ENCODE data around the gene FBXL13. TPM values are rescaled to one million over a fixed set of nuclear protein-coding genes. Genes with fewer than 3 reads are reported as not detected.

FBXL13 gene
- total RNA-seq, 1 donor from 2014 or later = 3.7 TPM

DNA sequence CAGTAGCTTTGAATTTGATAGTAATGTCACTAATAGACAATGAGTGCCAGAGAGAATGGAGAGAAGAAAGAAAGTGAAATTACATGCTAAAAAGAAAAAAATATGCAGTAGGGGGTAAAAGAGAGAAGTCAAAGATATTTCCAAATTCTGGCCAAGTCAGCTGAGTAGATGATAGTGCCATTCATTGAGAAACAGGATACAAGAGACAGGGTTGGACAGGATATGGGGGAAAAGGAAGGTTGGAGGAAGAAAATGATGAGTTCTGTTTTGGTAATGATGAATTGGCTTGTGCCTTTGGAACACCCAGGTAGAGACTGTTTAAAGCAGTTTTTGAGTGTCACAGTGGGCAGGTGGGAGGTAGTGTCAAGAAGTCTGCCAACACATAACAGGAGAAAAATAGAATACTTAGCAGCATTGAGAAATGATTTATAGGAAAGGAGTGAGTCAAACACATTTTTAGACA lies 83.5 kb downstream of the FBXL13 start:
- Histone ChIP-seq H3K27ac (ENCODE audit: low read depth, low read length) (no peak overlapping the region), H3K4me1 (ENCODE audit: control insufficient read depth in 3 of 3, insufficient read depth in 3 of 3, low read length in 3 of 3) (peaks cover 0 to 4% (median 0%) of the 10 kb centered on the region in 3 donors), H3K9me3 (ENCODE audit: control insufficient read depth in 3 of 3, low read length in 3 of 3) (no peaks in the 10 kb centered on the region), H3K4me3 (ENCODE audit: low read length in 3 of 3) (no peak overlapping the region), H3K27me3 (ENCODE audit: control insufficient read depth in 3 of 3, insufficient read depth in 3 of 3, low read length in 3 of 3) (no peaks in the 10 kb centered on the region), H3K36me3 (ENCODE audit: control insufficient read depth in 3 of 3, insufficient read depth in 3 of 3, low read length in 3 of 3) (no peaks in the 10 kb centered on the region), H3K9ac (ENCODE audit: low read depth in 1 of 3, low read length in 3 of 3) (no peak overlapping the region)

DNA sequence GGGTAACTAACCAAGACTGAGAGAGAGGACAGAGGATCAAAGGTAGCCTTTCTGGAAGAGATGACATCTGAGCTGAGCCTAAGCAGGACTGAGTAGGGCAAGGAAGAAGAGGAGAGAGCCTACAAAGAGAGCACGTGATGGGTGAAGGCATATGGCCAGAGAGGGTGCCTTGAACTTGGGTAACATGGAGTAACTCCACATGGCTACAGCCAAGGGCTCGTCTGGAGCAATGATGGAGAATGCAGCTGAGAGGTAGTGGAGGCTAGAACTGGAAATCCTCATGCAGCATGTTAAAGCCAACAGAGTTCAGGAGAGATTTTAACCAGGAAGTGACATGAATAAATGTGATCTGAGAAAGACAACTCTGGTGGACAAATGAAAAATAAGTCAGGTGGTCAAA lies 84.0 kb downstream of the FBXL13 start:
- H3K9me3 ChIP-seq (ENCODE audit: control insufficient read depth in 3 of 3, low read length in 3 of 3) = no peaks in the 10 kb centered on the region
- H3K9ac ChIP-seq (ENCODE audit: low read depth in 1 of 3, low read length in 3 of 3) = no peak overlapping the region
- H3K4me1 ChIP-seq (ENCODE audit: control insufficient read depth in 3 of 3, insufficient read depth in 3 of 3, low read length in 3 of 3) = peaks cover 0 to 4% (median 0%) of the 10 kb centered on the region in 3 donors
- no peak overlapping the region for H3K4me3 ChIP-seq (ENCODE audit: low read length in 3 of 3)
- H3K27ac ChIP-seq (ENCODE audit: low read depth, low read length) = no peak overlapping the region
- no peaks in the 10 kb centered on the region for H3K36me3 ChIP-seq (ENCODE audit: control insufficient read depth in 3 of 3, insufficient read depth in 3 of 3, low read length in 3 of 3)
- H3K27me3 ChIP-seq (ENCODE audit: control insufficient read depth in 3 of 3, insufficient read depth in 3 of 3, low read length in 3 of 3) = no peaks in the 10 kb centered on the region

DNA sequence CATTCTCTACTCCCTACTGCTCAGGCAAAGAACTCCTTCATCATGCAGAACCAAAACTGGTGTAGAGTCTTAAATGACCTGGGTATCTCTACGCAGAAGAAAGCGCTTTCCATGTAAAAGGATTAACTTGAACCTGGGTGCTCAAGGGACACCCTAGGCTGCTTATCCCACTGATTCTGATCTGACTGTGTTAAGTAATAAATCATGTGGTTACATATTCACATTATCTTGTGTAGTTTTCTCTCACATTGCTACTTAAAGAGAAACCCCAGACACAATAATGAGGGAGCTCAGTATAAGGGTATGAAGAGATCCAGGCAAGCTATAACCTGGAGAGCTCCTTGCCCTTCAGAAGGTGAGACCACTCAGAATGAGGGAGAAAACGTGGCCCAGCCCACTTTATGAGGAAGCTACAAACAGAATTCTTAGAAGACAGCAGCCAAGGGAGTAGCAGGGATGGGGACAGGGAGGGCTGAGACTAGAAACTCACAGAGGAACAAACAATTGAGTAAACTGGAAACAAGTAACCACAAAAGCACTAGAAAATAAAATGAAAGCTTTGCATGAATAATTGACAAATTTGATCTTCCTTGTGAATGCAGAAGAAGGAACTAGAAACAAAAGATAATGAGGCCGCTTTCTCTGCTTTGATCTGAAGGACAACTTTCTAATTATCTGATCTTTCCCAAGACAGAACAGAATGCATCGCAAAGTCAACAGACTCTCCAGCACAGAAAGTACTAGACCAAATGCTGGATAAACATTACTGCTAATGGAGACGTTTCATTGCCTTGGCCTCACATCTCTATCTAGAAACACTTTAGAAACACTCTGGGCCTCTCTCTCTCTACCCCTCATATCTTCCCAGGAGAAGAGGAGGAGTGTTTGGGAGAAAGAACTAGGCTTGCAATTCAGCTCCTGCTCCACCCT lies 85.7 kb downstream of the FBXL13 start:
- Histone ChIP-seq H3K4me1 (ENCODE audit: control insufficient read depth in 3 of 3, insufficient read depth in 3 of 3, low read length in 3 of 3) (peaks cover 0 to 4% (median 0%) of the 10 kb centered on the region in 3 donors), H3K27me3 (ENCODE audit: control insufficient read depth in 3 of 3, insufficient read depth in 3 of 3, low read length in 3 of 3) (no peaks in the 10 kb centered on the region), H3K27ac (ENCODE audit: low read depth, low read length) (no peak overlapping the region), H3K36me3 (ENCODE audit: control insufficient read depth in 3 of 3, insufficient read depth in 3 of 3, low read length in 3 of 3) (no peaks in the 10 kb centered on the region), H3K9me3 (ENCODE audit: control insufficient read depth in 3 of 3, low read length in 3 of 3) (no peaks in the 10 kb centered on the region), H3K9ac (ENCODE audit: low read depth in 1 of 3, low read length in 3 of 3) (no peak overlapping the region), H3K4me3 (ENCODE audit: low read length in 3 of 3) (no peak overlapping the region)

DNA sequence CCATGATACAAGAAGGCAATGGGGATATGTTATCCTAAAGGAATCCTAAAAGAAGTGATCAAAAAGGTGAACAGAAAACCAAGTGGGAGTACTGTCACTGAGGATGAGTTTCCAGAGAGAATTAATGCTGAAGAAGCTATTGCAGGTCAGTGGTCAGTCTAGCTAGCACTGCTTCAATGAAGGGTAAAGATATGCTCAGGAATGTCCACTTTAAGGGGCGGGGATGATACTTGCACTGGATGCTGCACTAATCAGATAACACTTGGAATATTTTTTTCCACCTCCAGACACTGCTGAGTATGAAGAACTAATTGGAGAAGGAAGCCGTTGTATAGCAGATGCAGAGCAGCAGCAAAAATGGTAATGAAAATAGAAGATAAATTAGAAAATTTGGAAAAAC lies 86.5 kb downstream of the FBXL13 start:
- no peak overlapping the region for H3K9ac ChIP-seq (ENCODE audit: low read depth in 1 of 3, low read length in 3 of 3)
- no peaks in the 10 kb centered on the region for H3K36me3 ChIP-seq (ENCODE audit: control insufficient read depth in 3 of 3, insufficient read depth in 3 of 3, low read length in 3 of 3)
- peaks cover 0 to 4% (median 0%) of the 10 kb centered on the region in 3 donors for H3K4me1 ChIP-seq (ENCODE audit: control insufficient read depth in 3 of 3, insufficient read depth in 3 of 3, low read length in 3 of 3)
- H3K27me3 ChIP-seq (ENCODE audit: control insufficient read depth in 3 of 3, insufficient read depth in 3 of 3, low read length in 3 of 3) = no peaks in the 10 kb centered on the region
- no peak overlapping the region for H3K27ac ChIP-seq (ENCODE audit: low read depth, low read length)
- H3K9me3 ChIP-seq (ENCODE audit: control insufficient read depth in 3 of 3, low read length in 3 of 3) = no peaks in the 10 kb centered on the region
- H3K4me3 ChIP-seq (ENCODE audit: low read length in 3 of 3) = no peak overlapping the region

DNA sequence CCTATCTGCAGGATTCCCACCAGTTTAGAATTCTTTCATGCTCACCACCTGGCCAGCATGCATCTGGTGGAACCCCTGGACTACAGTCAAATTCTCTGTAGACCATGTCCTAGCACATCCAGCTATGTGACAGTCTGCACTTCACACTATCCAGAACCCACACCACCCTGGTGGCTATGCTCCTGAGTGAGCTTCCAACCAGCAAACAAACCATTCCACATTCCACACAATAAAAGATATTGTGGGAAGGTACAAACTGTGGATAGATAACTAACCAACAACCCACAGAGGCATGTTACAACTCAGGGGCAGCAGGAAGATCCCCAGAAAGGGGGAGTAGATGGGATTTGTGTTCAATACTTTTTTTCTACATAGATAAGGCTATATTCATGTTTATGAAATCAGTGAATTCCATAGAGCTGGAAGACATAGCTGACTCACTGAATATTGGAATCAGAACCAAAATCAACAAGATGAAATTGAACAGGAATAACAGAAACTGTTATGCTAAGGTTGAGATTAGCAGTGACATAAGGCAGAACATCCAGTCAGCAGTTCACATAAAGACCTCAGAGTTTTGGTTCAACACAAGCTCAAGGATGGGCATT lies 89.3 kb downstream of the FBXL13 start:
- no peaks in the 10 kb centered on the region for H3K27me3 ChIP-seq (ENCODE audit: control insufficient read depth in 3 of 3, insufficient read depth in 3 of 3, low read length in 3 of 3)
- H3K9me3 ChIP-seq (ENCODE audit: control insufficient read depth in 3 of 3, low read length in 3 of 3) = no peaks in the 10 kb centered on the region
- H3K4me1 ChIP-seq (ENCODE audit: control insufficient read depth in 3 of 3, insufficient read depth in 3 of 3, low read length in 3 of 3) = no peaks in the 10 kb centered on the region
- no peaks in the 10 kb centered on the region for H3K36me3 ChIP-seq (ENCODE audit: control insufficient read depth in 3 of 3, insufficient read depth in 3 of 3, low read length in 3 of 3)
- no peak overlapping the region for H3K27ac ChIP-seq (ENCODE audit: low read depth, low read length)
- H3K9ac ChIP-seq (ENCODE audit: low read depth in 1 of 3, low read length in 3 of 3) = no peak overlapping the region
- no peak overlapping the region for H3K4me3 ChIP-seq (ENCODE audit: low read length in 3 of 3)

DNA sequence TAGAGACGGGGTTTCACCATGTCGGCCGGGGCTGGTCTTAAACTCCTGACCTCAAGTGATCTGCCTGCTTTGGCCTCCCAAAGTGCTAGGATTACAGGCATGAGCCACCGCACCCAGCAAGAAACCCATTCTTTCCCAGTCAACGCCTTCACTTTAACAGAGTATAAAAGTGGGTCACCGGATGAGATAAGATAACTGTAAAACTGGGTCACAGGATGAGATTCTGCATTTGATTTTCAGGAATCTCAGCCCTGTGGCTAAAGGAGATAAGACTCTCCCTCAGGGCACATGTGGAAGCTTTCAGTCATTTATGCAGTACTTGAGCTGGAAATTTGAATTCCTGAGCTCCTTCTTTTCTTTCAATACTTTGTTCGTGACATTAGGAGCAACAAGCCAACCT lies 91.0 kb downstream of the FBXL13 start:
- Histone ChIP-seq H3K4me3 (ENCODE audit: low read length in 3 of 3) (no peak overlapping the region), H3K9me3 (ENCODE audit: control insufficient read depth in 3 of 3, low read length in 3 of 3) (no peaks in the 10 kb centered on the region), H3K36me3 (ENCODE audit: control insufficient read depth in 3 of 3, insufficient read depth in 3 of 3, low read length in 3 of 3) (no peaks in the 10 kb centered on the region), H3K27ac (ENCODE audit: low read depth, low read length) (no peak overlapping the region), H3K27me3 (ENCODE audit: control insufficient read depth in 3 of 3, insufficient read depth in 3 of 3, low read length in 3 of 3) (no peaks in the 10 kb centered on the region), H3K4me1 (ENCODE audit: control insufficient read depth in 3 of 3, insufficient read depth in 3 of 3, low read length in 3 of 3) (no peaks in the 10 kb centered on the region), H3K9ac (ENCODE audit: low read depth in 1 of 3, low read length in 3 of 3) (no peak overlapping the region)

DNA sequence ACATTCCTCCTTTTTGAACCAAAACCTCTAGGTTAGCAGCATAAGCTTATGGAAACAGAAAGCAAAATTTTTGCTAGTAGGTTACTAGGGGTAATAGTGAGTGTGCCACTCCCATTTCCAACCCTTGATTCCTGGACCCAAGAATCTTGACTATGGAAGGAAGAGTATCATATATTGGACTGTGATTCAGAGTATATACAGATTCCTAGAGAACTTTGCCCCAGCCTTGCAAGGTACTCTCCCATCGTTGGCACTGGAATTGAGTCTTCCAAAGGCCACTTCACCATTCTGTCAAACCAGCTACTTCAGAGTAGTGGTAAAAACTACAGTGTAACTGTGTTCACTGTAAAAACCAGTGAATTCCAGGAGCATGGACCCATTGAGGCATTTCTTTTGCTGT lies 92.4 kb downstream of the FBXL13 start:
- Histone ChIP-seq H3K9me3 (ENCODE audit: control insufficient read depth in 3 of 3, low read length in 3 of 3) (no peaks in the 10 kb centered on the region), H3K9ac (ENCODE audit: low read depth in 1 of 3, low read length in 3 of 3) (no peak overlapping the region), H3K4me1 (ENCODE audit: control insufficient read depth in 3 of 3, insufficient read depth in 3 of 3, low read length in 3 of 3) (no peaks in the 10 kb centered on the region), H3K27me3 (ENCODE audit: control insufficient read depth in 3 of 3, insufficient read depth in 3 of 3, low read length in 3 of 3) (no peaks in the 10 kb centered on the region), H3K36me3 (ENCODE audit: control insufficient read depth in 3 of 3, insufficient read depth in 3 of 3, low read length in 3 of 3) (no peaks in the 10 kb centered on the region), H3K27ac (ENCODE audit: low read depth, low read length) (no peak overlapping the region), H3K4me3 (ENCODE audit: low read length in 3 of 3) (no peak overlapping the region)

DNA sequence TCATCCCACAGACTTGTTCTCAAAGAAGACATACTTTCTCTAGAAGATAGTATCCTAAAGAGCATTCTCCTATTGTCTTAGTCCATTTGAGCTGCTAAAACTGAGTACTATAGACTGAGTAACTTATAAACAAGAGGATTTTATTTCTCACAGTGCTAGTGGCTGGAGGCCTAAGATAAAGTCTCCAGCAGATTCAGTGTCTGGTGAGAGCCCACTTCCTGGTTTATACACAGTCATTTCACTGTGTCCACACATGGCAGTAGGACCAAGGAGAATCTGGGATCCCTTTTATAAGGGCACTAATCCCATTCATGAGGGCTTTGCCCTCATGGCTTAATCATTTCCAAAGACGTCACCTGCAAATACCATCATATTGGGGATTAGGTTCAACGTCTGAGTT lies 93.1 kb downstream of the FBXL13 start:
- no peak overlapping the region for H3K9ac ChIP-seq (ENCODE audit: low read depth in 1 of 3, low read length in 3 of 3)
- no peaks in the 10 kb centered on the region for H3K4me1 ChIP-seq (ENCODE audit: control insufficient read depth in 3 of 3, insufficient read depth in 3 of 3, low read length in 3 of 3)
- H3K27ac ChIP-seq (ENCODE audit: low read depth, low read length) = no peak overlapping the region
- no peaks in the 10 kb centered on the region for H3K9me3 ChIP-seq (ENCODE audit: control insufficient read depth in 3 of 3, low read length in 3 of 3)
- H3K36me3 ChIP-seq (ENCODE audit: control insufficient read depth in 3 of 3, insufficient read depth in 3 of 3, low read length in 3 of 3) = no peaks in the 10 kb centered on the region
- no peaks in the 10 kb centered on the region for H3K27me3 ChIP-seq (ENCODE audit: control insufficient read depth in 3 of 3, insufficient read depth in 3 of 3, low read length in 3 of 3)
- H3K4me3 ChIP-seq (ENCODE audit: low read length in 3 of 3) = no peak overlapping the region

DNA sequence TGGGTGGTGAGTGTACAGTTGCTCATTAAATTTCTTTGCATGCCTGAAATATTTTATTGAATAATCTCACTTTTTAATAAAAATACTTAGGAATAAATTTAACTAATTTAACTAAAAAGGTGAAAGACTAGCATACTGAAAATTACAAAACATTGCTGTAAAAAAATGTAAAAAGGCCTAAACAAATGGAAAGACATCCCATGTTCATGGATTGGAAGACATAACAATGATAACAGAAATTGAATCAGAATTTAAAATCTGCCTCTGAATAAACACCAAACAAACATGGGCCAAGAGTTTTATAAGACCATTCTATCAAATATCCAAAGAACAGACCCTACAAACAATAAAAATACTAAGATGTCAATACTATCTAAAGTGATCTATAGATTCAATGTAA lies 94.9 kb downstream of the FBXL13 start:
- no peaks in the 10 kb centered on the region for H3K4me1 ChIP-seq (ENCODE audit: control insufficient read depth in 3 of 3, insufficient read depth in 3 of 3, low read length in 3 of 3)

DNA sequence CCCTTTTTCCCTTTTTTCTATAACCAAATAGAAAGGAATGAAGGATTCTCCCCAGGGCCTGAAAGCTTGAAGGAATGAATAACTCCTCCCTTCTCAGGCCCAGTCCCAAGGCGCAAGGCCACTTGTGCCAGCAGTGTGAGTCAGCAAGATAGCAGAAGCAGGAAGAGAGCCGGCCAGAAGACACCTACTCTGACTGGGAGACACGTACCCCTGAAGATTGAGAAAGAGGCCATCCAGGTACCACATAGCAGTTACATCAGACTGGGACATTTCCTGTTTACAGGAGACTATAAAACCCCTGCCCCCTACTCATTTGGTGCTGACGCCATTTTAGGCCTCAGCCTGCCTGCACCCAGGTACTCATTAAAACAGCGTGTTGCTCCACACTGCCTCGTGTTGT lies 96.3 kb downstream of the FBXL13 start:
- Histone ChIP-seq H3K9me3 (ENCODE audit: control insufficient read depth in 3 of 3, low read length in 3 of 3) (no peaks in the 10 kb centered on the region), H3K27me3 (ENCODE audit: control insufficient read depth in 3 of 3, insufficient read depth in 3 of 3, low read length in 3 of 3) (no peaks in the 10 kb centered on the region), H3K27ac (ENCODE audit: low read depth, low read length) (no peak overlapping the region)

More for the DNA sequence above, 94.9 kb downstream of the FBXL13 start:
- Histone ChIP-seq H3K27ac (ENCODE audit: low read depth, low read length) (no peak overlapping the region), H3K4me3 (ENCODE audit: low read length in 3 of 3) (no peak overlapping the region), H3K27me3 (ENCODE audit: control insufficient read depth in 3 of 3, insufficient read depth in 3 of 3, low read length in 3 of 3) (no peaks in the 10 kb centered on the region), H3K36me3 (ENCODE audit: control insufficient read depth in 3 of 3, insufficient read depth in 3 of 3, low read length in 3 of 3) (no peaks in the 10 kb centered on the region), H3K9ac (ENCODE audit: low read depth in 1 of 3, low read length in 3 of 3) (no peak overlapping the region), H3K9me3 (ENCODE audit: control insufficient read depth in 3 of 3, low read length in 3 of 3) (no peaks in the 10 kb centered on the region)

More for the DNA sequence above, 96.3 kb downstream of the FBXL13 start:
- Histone ChIP-seq H3K36me3 (ENCODE audit: control insufficient read depth in 3 of 3, insufficient read depth in 3 of 3, low read length in 3 of 3) (no peaks in the 10 kb centered on the region), H3K4me1 (ENCODE audit: control insufficient read depth in 3 of 3, insufficient read depth in 3 of 3, low read length in 3 of 3) (no peaks in the 10 kb centered on the region), H3K4me3 (ENCODE audit: low read length in 3 of 3) (no peak overlapping the region), H3K9ac (ENCODE audit: low read depth in 1 of 3, low read length in 3 of 3) (no peak overlapping the region)

All from skeletal muscle tissue (tissue), 4 donors.